CD14-positive monocyte (primary cell): ENCODE results near the gene NOL12. TPM values are rescaled to one million over a fixed set of nuclear protein-coding genes. Genes with fewer than 3 reads are reported as not detected.

Source experiments
- DNase-seq, 3 donors: peaks; one replicate each; pipeline ENCODE4 v3.0.0-alpha.2; 2011 to 2022
- H2AFZ ChIP-seq: 2 replicates; pipeline ENCODE4 v1.6.0; 2012; ENCODE audit warnings: mild to moderate bottlenecking, low read depth, low read length, inconsistent platforms; ENCODE audit not compliant: insufficient read depth, poor library complexity, severe bottlenecking
- H3K27ac ChIP-seq, 2 donors: 1 replicate in 1 of 2; 2 replicates in 1 of 2; pipeline ENCODE4 v1.5.1; 2012 to 2013; ENCODE audit warnings: low read length in 2 of 2, control low read depth in 1 of 2, inconsistent platforms in 1 of 2, low read depth in 1 of 2, mild to moderate bottlenecking in 1 of 2
- H3K27me3 ChIP-seq, 2 donors: one replicate each; pipeline versions ENCODE4 v1.6.0 to v1.6.1; 2011 to 2013; ENCODE audit warnings: low read length in 2 of 2; ENCODE audit not compliant: control insufficient read depth in 2 of 2, insufficient read depth in 2 of 2
- H3K36me3 ChIP-seq, 2 donors: replicated peaks in 1 of 2; 1 replicate in 1 of 2; 2 replicates in 1 of 2; pipeline versions ENCODE4 v1.5.1 to v1.6.1; 2012 to 2013; ENCODE audit warnings: low read length in 2 of 2, control low read depth in 1 of 2, inconsistent platforms in 1 of 2, mild to moderate bottlenecking in 1 of 2; ENCODE audit not compliant: insufficient read depth in 2 of 2, control insufficient read depth in 1 of 2
- H3K4me1 ChIP-seq, 2 donors: 1 replicate in 1 of 2; 2 replicates in 1 of 2; pipeline versions ENCODE4 v1.5.1 to v1.6.1; 2012 to 2013; ENCODE audit warnings: low read length in 2 of 2, control low read depth in 1 of 2, inconsistent platforms in 1 of 2, mild to moderate bottlenecking in 1 of 2, moderate library complexity in 1 of 2; ENCODE audit not compliant: insufficient read depth in 2 of 2, control insufficient read depth in 1 of 2
- H3K4me2 ChIP-seq: replicated peaks from 2 replicates; pipeline ENCODE3; 2012; ENCODE audit warnings: low read length, moderate library complexity, mild to moderate bottlenecking; ENCODE audit not compliant: poor library complexity, severe bottlenecking; ENCODE audit errors: extremely low read depth
- H3K4me3 ChIP-seq, 3 experiments: fragments of 200-600 bp in 1 of 3; sonication (generic) in 1 of 3; replicated peaks in 1 of 3; 1 replicate in 2 of 3; 2 replicates in 1 of 3; pipeline ENCODE4 v1.5.1; 2011 to 2013; ENCODE audit warnings: low read length in 3 of 3, mild to moderate bottlenecking in 3 of 3, control low read depth in 2 of 3, low read depth in 2 of 3, inconsistent platforms in 1 of 3, moderate library complexity in 1 of 3
- H3K79me2 ChIP-seq: 2 replicates; pipeline ENCODE4 v1.6.0; 2012; ENCODE audit warnings: mild to moderate bottlenecking, control low read depth, inconsistent platforms, low read length, moderate library complexity; ENCODE audit not compliant: insufficient read depth
- H3K9ac ChIP-seq: 2 replicates; pipeline ENCODE4 v1.6.0; 2017; ENCODE audit warnings: low read length, mild to moderate bottlenecking; ENCODE audit not compliant: insufficient read depth, poor library complexity, severe bottlenecking
- H3K9me3 ChIP-seq, 2 donors: replicated peaks in 1 of 2; 1 replicate in 1 of 2; 2 replicates in 1 of 2; pipeline versions ENCODE4 v1.5.1 to v1.6.1; 2012 to 2013; ENCODE audit warnings: low read length in 2 of 2, control low read depth in 1 of 2; ENCODE audit not compliant: control insufficient read depth in 1 of 2, insufficient read depth in 1 of 2
- H4K20me1 ChIP-seq: 2 replicates; pipeline ENCODE4 v1.6.0; 2012; ENCODE audit warnings: mild to moderate bottlenecking, low read length, control low read depth, moderate library complexity; ENCODE audit not compliant: insufficient read depth
- H3K27ac Mint-ChIP-seq, 7 donors: one replicate each; pipeline ENCODE4 v1.8.0; 2020; ENCODE audit warnings: mild to moderate bottlenecking in 7 of 7, mixed read lengths in 7 of 7, moderate library complexity in 6 of 7, inconsistent platforms in 2 of 7
- H3K27me3 Mint-ChIP-seq, 3 donors: one replicate each; pipeline ENCODE4 v1.8.0; 2021 to 2022; ENCODE audit warnings: low read depth in 3 of 3, mild to moderate bottlenecking in 3 of 3, mixed read lengths in 3 of 3, moderate library complexity in 3 of 3, inconsistent platforms in 1 of 3
- H3K36me3 Mint-ChIP-seq, 2 donors: one replicate each; pipeline ENCODE4 v1.8.0; 2020; ENCODE audit warnings: mixed read lengths in 2 of 2, inconsistent platforms in 1 of 2, mild to moderate bottlenecking in 1 of 2
- H3K4me1 Mint-ChIP-seq: one replicate; pipeline ENCODE4 v1.8.0; 2020; ENCODE audit warnings: mild to moderate bottlenecking, mixed read lengths
- H3K4me3 Mint-ChIP-seq, 2 donors: one replicate each; pipeline ENCODE4 v1.8.0; 2020; ENCODE audit warnings: mild to moderate bottlenecking in 2 of 2, mixed read lengths in 2 of 2, moderate library complexity in 1 of 2
- H3K9me3 Mint-ChIP-seq, 7 donors: one replicate each; pipeline ENCODE4 v1.8.0; 2020 to 2022; ENCODE audit warnings: mixed read lengths in 7 of 7, mild to moderate bottlenecking in 6 of 7, moderate library complexity in 6 of 7, inconsistent platforms in 2 of 7
- CTCF ChIP-seq: fragments of 200-600 bp; IDR thresholded peaks from one replicate; pipeline ENCODE4 v1.8.0; 2022; ENCODE audit warnings: antibody characterized with exemption, mild to moderate bottlenecking
- WGBS: methylation state at CpG from one replicate; pipeline ENCODE4 v1.1.5; 2013; ENCODE audit warnings: missing lambda C conversion rate; ENCODE audit not compliant: insufficient coverage; 5-methylcytosine and 5-hydroxymethylcytosine counted together
- intact Hi-C, 2 donors: fragments of 100-400 bp; cut with micrococcal nuclease; formaldehyde crosslinking; loops; one replicate each; pipeline versions ENCODE4 v1.15.0 to v1.15.1; 2023
- polyA plus RNA-seq, 3 donors: library from polyadenylated mRNA; depleted of rRNA in 1 of 3; unstranded in 2 of 3; stranded (reverse) in 1 of 3; fragments of 300-500 nt in 2 of 3; fragments of >200 nt in 1 of 3; fragmentation: Illumina TruSeq in 2 of 3; gene quantifications; 1 replicate in 2 of 3; 2 replicates in 1 of 3; pipeline ENCODE4 v1.2.3, GENCODE V29; 2012 to 2021

NOL12 gene
- polyA plus RNA-seq, 3 donors = 47.3 to 52.0 (median 49.2) TPM

GRCh38 chr22:37640591-37641560 is 45.3 kb upstream of the NOL12 start:
- no peak for DNase-seq
- H3K4me2 ChIP-seq = peak overlapping the region; percentile 96
- peaks cover 65 to 71% of the 10 kb centered on the region in 2 donors for H3K4me1 ChIP-seq
- no peaks in the 10 kb centered on the region for H3K27me3 ChIP-seq
- peak overlapping the region in 6 of 7 donors; percentile 92 to 97 (median 96) for H3K27ac Mint-ChIP-seq
- H2AFZ ChIP-seq = peak overlapping the region; percentile 78
- 76% methylated on average over 7 of the region's 24 CpGs for WGBS
- no peak for TF ChIP-seq CTCF
- peaks cover 0 to 4% (median 0%) of the 10 kb centered on the region in 3 donors for H3K27me3 Mint-ChIP-seq
- peaks cover 56% of the 10 kb centered on the region for H4K20me1 ChIP-seq
- H3K27ac ChIP-seq = peak overlapping the region; percentile 68 to 88
- intact Hi-C loops = loop anchor here (5.0 to 10.0 kb wide), 2 partner anchors 34 to 94 kb away; partner anchors contain the start of gene GGA1 (in 1 of the 2)
- H3K4me1 Mint-ChIP-seq = peaks cover 63% of the 10 kb centered on the region
- H3K36me3 ChIP-seq = peaks cover 45 to 48% of the 10 kb centered on the region in 2 donors
- peaks cover 36 to 48% of the 10 kb centered on the region in 2 donors for H3K36me3 Mint-ChIP-seq
- H3K9ac ChIP-seq = peak overlapping the region; percentile 83
- peaks cover 85% of the 10 kb centered on the region for H3K79me2 ChIP-seq
- peak overlapping the region; percentile 99 to 100 for H3K4me3 Mint-ChIP-seq
- peak overlapping the region; percentile 90 to 99 (median 98) for H3K4me3 ChIP-seq
- H3K9me3 Mint-ChIP-seq = peaks cover 0 to 3% (median 0%) of the 10 kb centered on the region in 7 donors
- no peaks in the 10 kb centered on the region for H3K9me3 ChIP-seq

DNA sequence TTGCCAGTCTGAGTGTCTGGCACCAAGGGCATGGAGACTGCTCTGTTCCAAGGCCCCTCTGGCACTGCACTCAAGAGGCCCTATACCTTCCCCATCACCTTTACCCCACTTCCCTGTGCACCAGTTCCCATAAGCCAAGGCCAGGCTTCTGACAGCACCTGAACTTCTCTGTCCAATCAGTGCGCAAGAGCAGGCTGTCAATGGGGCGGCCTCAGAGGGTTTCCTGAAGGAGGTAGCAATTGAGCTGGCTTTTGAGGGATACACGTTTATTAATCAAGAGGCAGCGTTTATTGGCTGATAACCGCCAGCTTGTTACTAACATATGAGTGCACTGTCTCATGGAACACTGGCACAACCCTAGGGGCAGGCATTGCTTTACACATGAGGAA is 44.6 kb upstream of the NOL12 start:
- no peak overlapping the region for H3K4me3 Mint-ChIP-seq
- intact Hi-C loops = loop anchor here (5.0 to 10.0 kb wide), 2 partner anchors 34 to 93 kb away; partner anchors contain the start of gene GGA1 (in 1 of the 2)
- DNase-seq = no peak
- Histone ChIP-seq H3K4me1 (peaks cover 58 to 65% of the 10 kb centered on the region in 2 donors), H3K9ac (no peak overlapping the region), H2AFZ (no peak overlapping the region), H3K79me2 (peaks cover 83% of the 10 kb centered on the region), H3K27me3 (no peaks in the 10 kb centered on the region), H4K20me1 (peaks cover 63% of the 10 kb centered on the region), H3K36me3 (peaks cover 51 to 55% of the 10 kb centered on the region in 2 donors), H3K4me2 (peak overlapping the region; percentile 96), H3K27ac (peak overlapping the region; percentile 45 to 68), H3K9me3 (no peaks in the 10 kb centered on the region), H3K4me3 (peak overlapping the region in 1 of 3 experiments; percentile 99)
- H3K27me3 Mint-ChIP-seq = peaks cover 0 to 5% (median 0%) of the 10 kb centered on the region in 3 donors
- H3K4me1 Mint-ChIP-seq = peaks cover 56% of the 10 kb centered on the region
- peaks cover 42 to 55% of the 10 kb centered on the region in 2 donors for H3K36me3 Mint-ChIP-seq
- TF ChIP-seq CTCF = no peak
- peaks cover 0 to 3% (median 0%) of the 10 kb centered on the region in 7 donors for H3K9me3 Mint-ChIP-seq
- 97% methylated on average over 5 of the region's 5 CpGs for WGBS
- no peak overlapping the region for H3K27ac Mint-ChIP-seq
